GM12878 (cell line): ENCODE measurements around the gene SHC3. TPM values are rescaled to one million over a fixed set of nuclear protein-coding genes. Genes with fewer than 3 reads are reported as not detected.

ENCODE experiments used
- ATAC-seq: fragments of 200-7000 bp; cut with Tn5 transposase; 3 replicates; pipeline ENCODE4 v1.9.1; 2020; ENCODE audit warnings: mild to moderate bottlenecking, moderate library complexity
- BruUV-seq: library from RNA; stranded (reverse); fragments of 400-500 nt; replicated peaks from 2 replicates; lab custom pipeline; 2021; lab: Mats Ljungman, UMichigan
- CTCF ChIA-PET: fragments of 300-600 bp; sonication (Branson Sonifier 250); formaldehyde crosslinking; extraction: SDS; loops from one replicate; lab custom pipeline; 2021; ENCODE audit warnings: inconsistent platforms; lab: Yijun Ruan, JAX
- POLR2A ChIA-PET: fragments of 350-600 bp; formaldehyde crosslinking; extraction: SDS; loops from one replicate; lab custom pipeline; 2021; ENCODE audit warnings: inconsistent platforms; lab: Charles Lee
- RAD21 ChIA-PET: fragments of 300-600 bp; sonication (Branson Sonifier 250); formaldehyde crosslinking; loops from one replicate; lab custom pipeline; 2023; ENCODE audit warnings: antibody characterized with exemption; ENCODE audit not compliant: unreplicated experiment; lab: Charles Lee
- SMC1A ChIA-PET: fragments of 300-600 bp; sonication (Branson Sonifier 250); formaldehyde crosslinking; loops from one replicate; lab custom pipeline; 2023; ENCODE audit not compliant: unreplicated experiment, uncharacterized antibody; lab: Charles Lee
- DNase-seq: peaks from one replicate; pipeline ENCODE4 v3.0.0-alpha.2; 2011; ENCODE audit warnings: low read depth, low spot score
- FAIRE-seq: peaks from 3 replicates; lab custom pipeline; 2011; peaks lifted over from hg19 to GRCh38; lab: Jason Lieb, UNC
- H2AFZ ChIP-seq: 2 replicates; pipeline ENCODE4 v1.6.0; 2011; ENCODE audit warnings: low read depth, low read length, control low read depth; ENCODE audit not compliant: control insufficient read depth
- H3K27ac ChIP-seq: 2 replicates; pipeline ENCODE4 v1.5.1; 2011; ENCODE audit warnings: control low read depth; ENCODE audit not compliant: control insufficient read depth, insufficient read depth
- H3K27me3 ChIP-seq, 2 experiments: replicated peaks in 1 of 2; 2 replicates each; pipeline versions ENCODE4 v1.6.0 to v1.6.1; 2011; ENCODE audit warnings: low read length in 1 of 2; ENCODE audit not compliant: control insufficient read depth in 2 of 2, insufficient read depth in 2 of 2
- H3K36me3 ChIP-seq, 2 experiments: 2 replicates each; pipeline ENCODE4 v1.5.1; 2011; ENCODE audit warnings: low read length in 1 of 2; ENCODE audit not compliant: control insufficient read depth in 2 of 2, insufficient read depth in 2 of 2
- H3K4me1 ChIP-seq: 2 replicates; pipeline ENCODE4 v1.6.1; 2011; ENCODE audit warnings: mild to moderate bottlenecking, low read length, moderate library complexity, mixed read lengths; ENCODE audit not compliant: control insufficient read depth, insufficient read depth
- H3K4me2 ChIP-seq: 2 replicates; pipeline ENCODE4 v1.6.0; 2011; ENCODE audit warnings: control low read depth; ENCODE audit not compliant: control insufficient read depth, insufficient read depth
- H3K4me3 ChIP-seq: fragments of 200-600 bp; sonication (generic); 2 replicates; pipeline ENCODE4 v1.5.1; 2016
- H3K79me2 ChIP-seq: 2 replicates; pipeline ENCODE4 v1.6.0; 2011; ENCODE audit warnings: low read length; ENCODE audit not compliant: control insufficient read depth, insufficient read depth
- H3K9ac ChIP-seq: 2 replicates; pipeline ENCODE4 v1.8.0; 2011; ENCODE audit warnings: low read length, control low read depth, mixed read lengths; ENCODE audit not compliant: control insufficient read depth, insufficient read depth
- H3K9me3 ChIP-seq: replicated peaks from 3 replicates; pipeline ENCODE4 v1.5.1; 2011; ENCODE audit warnings: mild to moderate bottlenecking, low read length; ENCODE audit not compliant: control insufficient read depth, insufficient read depth
- H4K20me1 ChIP-seq: 2 replicates; pipeline ENCODE4 v1.6.0; 2011; ENCODE audit not compliant: control insufficient read depth, insufficient read depth
- ASH2L ChIP-seq: fragments of 300-600, 200-600 bp; sonication (generic); IDR thresholded peaks from 2 replicates; pipeline ENCODE4 v1.6.1; 2017; ENCODE audit warnings: low read depth, mild to moderate bottlenecking, borderline replicate concordance
- CHD4 ChIP-seq: fragments of 200-600 bp; sonication (generic); IDR thresholded peaks from 2 replicates; pipeline ENCODE4 v1.6.1; 2016; ENCODE audit warnings: mild to moderate bottlenecking
- MAX ChIP-seq: IDR thresholded peaks from 2 replicates; pipeline ENCODE4 v1.6.1; 2012; ENCODE audit warnings: low read depth, low read length, improper control_type of control experiment
- NFYB ChIP-seq: IDR thresholded peaks from 2 replicates; pipeline ENCODE4 v1.6.1; 2011; ENCODE audit warnings: low read depth, mild to moderate bottlenecking, low read length, improper control_type of control experiment, moderate library complexity; ENCODE audit not compliant: insufficient read depth
- POLR2A ChIP-seq: IDR thresholded peaks from 2 replicates; pipeline ENCODE4 v1.6.1; 2011; ENCODE audit warnings: low read depth, mild to moderate bottlenecking, low read length
- PRDM15 ChIP-seq: fragments of 450-650 bp; formaldehyde crosslinking; IDR thresholded peaks from 2 replicates; pipeline ENCODE4 v1.4.0; 2020; ENCODE audit warnings: mild to moderate bottlenecking, moderate library complexity
- SMAD5 ChIP-seq: IDR thresholded peaks from 2 replicates; pipeline ENCODE4 v1.6.1; 2016; ENCODE audit warnings: antibody characterized with exemption, low read depth
- TBL1XR1 ChIP-seq: IDR thresholded peaks from 2 replicates; pipeline ENCODE4 v1.6.1; 2012; ENCODE audit warnings: low read depth, low read length, improper control_type of control experiment
- TCF3 ChIP-seq: IDR thresholded peaks from 2 replicates; pipeline ENCODE4 v1.6.1; 2012; ENCODE audit warnings: low read depth, mild to moderate bottlenecking, low read length, borderline replicate concordance; ENCODE audit not compliant: insufficient read depth
- USF2 ChIP-seq: IDR thresholded peaks from 2 replicates; pipeline ENCODE4 v1.6.1; 2011; ENCODE audit warnings: low read depth, low read length, improper control_type of control experiment, borderline replicate concordance
- ZNF24 ChIP-seq: fragments of 450-650 bp; IDR thresholded peaks from 2 replicates; pipeline ENCODE4 v1.6.1; 2017; ENCODE audit warnings: antibody characterized with exemption, mild to moderate bottlenecking
- ZNF274 ChIP-seq: IDR thresholded peaks from one replicate; pipeline ENCODE4 v1.8.0; 2011; ENCODE audit not compliant: insufficient read length, insufficient read depth
- WGBS: methylation state at CpG from one replicate; pipeline ENCODE4 v1.1.6; 2016; ENCODE audit warnings: low lambda C conversion rate; ENCODE audit not compliant: insufficient replicate concordance, insufficient coverage; ENCODE audit errors: missing lambda C conversion rate; 5-methylcytosine and 5-hydroxymethylcytosine counted together
- in situ Hi-C: fragments of 300-500 bp; cut with MboI; formaldehyde crosslinking; loops from 9 replicates; pipeline ENCODE4 v1.14.3; 2018; ENCODE audit warnings: mixed read lengths
- intact Hi-C: fragments of 100-400 bp; cut with micrococcal nuclease; formaldehyde crosslinking; loops from one replicate; pipeline ENCODE4 v1.14.2; 2022; ENCODE audit not compliant: unreplicated experiment
- polyA plus RNA-seq, 11 experiments: library from polyadenylated mRNA; depleted of rRNA in 4 of 11; unstranded in 6 of 11; stranded (reverse) in 5 of 11; fragments of >200 nt; fragmentation: Nextera tagmentation in 4 of 11; fragmentation: Illumina TruSeq in 1 of 11; extraction: Ambion mirVana in 4 of 11; extraction: Trizol in 1 of 11; gene quantifications; 1 replicate in 1 of 11; 2 replicates in 10 of 11; pipeline versions ENCODE4 v1.2.1 to v1.2.3, GENCODE V29; 2011 to 2016; ENCODE audit warnings: inconsistent platforms in 2 of 11, missing spikeins in 2 of 11, low read depth in 1 of 11
- total RNA-seq, 4 experiments: library from RNA; depleted of rRNA in 3 of 4; stranded (reverse); fragments of >200 nt in 3 of 4; fragmentation: Illumina TruSeq in 1 of 4; extraction: Trizol in 1 of 4; gene quantifications; 2 replicates each; pipeline versions ENCODE4 v1.2.1 to v1.2.3, GENCODE V29; 2013 to 2021

SHC3 gene
- total and polyA plus RNA-seq, 10 of the 15 experiments (the other 5 are each of a cell fraction or from before 2014, with no cell fraction given): 0.01 to 0.06 TPM; not detected in 8

- RAD21 ChIA-PET: no interaction called here
- Histone ChIP-seq H2AFZ (no peak overlapping the region), H3K9me3 (no peaks in the 10 kb centered on the region; the same call in 2 of the 3 replicates), H3K27ac (no peak overlapping the region), H3K4me1 (no peaks in the 10 kb centered on the region), H3K36me3 (no peaks in the 10 kb centered on the region)
- DNase-seq: no peak
- ATAC-seq: no peak
- in situ Hi-C loops: no loop called here
- TF ChIP-seq CHD4 (no peak), USF2 (no peak), TBL1XR1 (no peak), POLR2A (no peak), ZNF274 (no peak), PRDM15 (CRISPR knock-in tag) (no peak), NFYB (no peak), MAX (no peak), SMAD5 (no peak), TCF3 (no peak), ZNF24 (no peak), ASH2L (no peak)
- TF ChIP-seq, all 136 proteins: peak for 0
- H4K20me1 ChIP-seq: no peaks in the 10 kb centered on the region
- H3K9ac ChIP-seq: no peak overlapping the region
- H3K27me3 ChIP-seq: peaks cover 5 to 17% of the 10 kb centered on the region in 2 experiments
- ChIA-PET SMC1A (no interaction called here), POLR2A (no interaction called here), CTCF (no interaction called here)
- no TSS peak for BruUV-seq
- H3K79me2 ChIP-seq: no peaks in the 10 kb centered on the region
- no peak overlapping the region for H3K4me2 ChIP-seq
- WGBS: 63% methylated on average over 10 of the region's 10 CpGs
- FAIRE-seq: no peak
- intact Hi-C loops: loop anchor here (5.0 kb wide), 1 partner anchor 95 kb away; no protein-coding TSS in a partner anchor
- no peak overlapping the region for H3K4me3 ChIP-seq
Observed at GRCh38 chr9:89182369-89182768, 3.8 kb upstream of the SHC3 start.
